Effector CD8-positive, alpha-beta T cell (primary cell): ENCODE data around the gene CYP1A1.
"Not testable (repeated sequence)": the region's sequence is repeated elsewhere in the genome, so short reads cannot be mapped to it uniquely, and the experiment has no call there.

Experiments
- DNase-seq: peaks from one replicate; lab custom pipeline; 2025; lab: John Stamatoyannopoulos, UW

Gene CYP1A1

GRCh38 chr15:74735305-74735704 lies 10.0 kb upstream of the CYP1A1 start:
- no peak for DNase-seq

- no peak for DNase-seq
Observed at GRCh38 chr15:74733269-74733668, 7.9 kb upstream of the CYP1A1 start.

- no peak for DNase-seq
Observed at GRCh38 chr15:74732846-74733245, 7.5 kb upstream of the CYP1A1 start.

- no peak for DNase-seq
Observed at GRCh38 chr15:74730619-74731316, 5.4 kb upstream of the CYP1A1 start.

GRCh38 chr15:74729372-74729771 lies 4.0 kb upstream of the CYP1A1 start:
- DNase-seq, result not testable (repeated sequence)

- not testable (repeated sequence) for DNase-seq
Observed at GRCh38 chr15:74728699-74729098, 3.4 kb upstream of the CYP1A1 start.

- DNase-seq, result no peak
Observed at GRCh38 chr15:74727727-74728126, 2.4 kb upstream of the CYP1A1 start.

GRCh38 chr15:74726774-74727164 lies 1.4 kb upstream of the CYP1A1 start:
- no peak for DNase-seq

GRCh38 chr15:74725845-74726773 lies 781 bp upstream of the CYP1A1 start:
- DNase-seq, result peak; percentile 12

- DNase-seq, result no peak
Observed at GRCh38 chr15:74724570-74725224, 631 bp downstream of the CYP1A1 start.

GRCh38 chr15:74723754-74724334 lies 1.5 kb downstream of the CYP1A1 start:
- DNase-seq, result no peak

GRCh38 chr15:74723187-74723586 lies 2.1 kb downstream of the CYP1A1 start:
- DNase-seq, result no peak

- DNase-seq, result no peak
Observed at GRCh38 chr15:74722591-74722990, 2.7 kb downstream of the CYP1A1 start.

GRCh38 chr15:74716651-74717050 lies 8.7 kb downstream of the CYP1A1 start:
- no peak for DNase-seq

- DNase-seq, result no peak
Observed at GRCh38 chr15:74712311-74712710, 13.0 kb downstream of the CYP1A1 start.

- no peak for DNase-seq
Observed at GRCh38 chr15:74710319-74711094, 14.8 kb downstream of the CYP1A1 start.

GRCh38 chr15:74709892-74710291 lies 15.4 kb downstream of the CYP1A1 start:
- no peak for DNase-seq

- no peak for DNase-seq
Observed at GRCh38 chr15:74709011-74709410, 16.3 kb downstream of the CYP1A1 start.

- no peak for DNase-seq
Observed at GRCh38 chr15:74696808-74697207, 28.5 kb downstream of the CYP1A1 start.

- no peak for DNase-seq
Observed at GRCh38 chr15:74696398-74696729, 29.0 kb downstream of the CYP1A1 start.

GRCh38 chr15:74695597-74696397 lies 29.5 kb downstream of the CYP1A1 start, which contains the start of gene EDC3:
EDC3 (minus strand) TSS chr15:74696024; CDS start chr15:74675124, 20,900 bp downstream.
- DNase-seq, result peak; percentile 82
